HG03064 (cell line): Measurements from ENCODE around the gene IL4.

ENCODE experiments used
- ATAC-seq: cut with Tn5 transposase; IDR thresholded peaks from one replicate; pipeline ENCODE4 v1.9.1; 2021; ENCODE audit warnings: low read depth; ENCODE audit not compliant: unreplicated experiment

The IL4 gene

DNA sequence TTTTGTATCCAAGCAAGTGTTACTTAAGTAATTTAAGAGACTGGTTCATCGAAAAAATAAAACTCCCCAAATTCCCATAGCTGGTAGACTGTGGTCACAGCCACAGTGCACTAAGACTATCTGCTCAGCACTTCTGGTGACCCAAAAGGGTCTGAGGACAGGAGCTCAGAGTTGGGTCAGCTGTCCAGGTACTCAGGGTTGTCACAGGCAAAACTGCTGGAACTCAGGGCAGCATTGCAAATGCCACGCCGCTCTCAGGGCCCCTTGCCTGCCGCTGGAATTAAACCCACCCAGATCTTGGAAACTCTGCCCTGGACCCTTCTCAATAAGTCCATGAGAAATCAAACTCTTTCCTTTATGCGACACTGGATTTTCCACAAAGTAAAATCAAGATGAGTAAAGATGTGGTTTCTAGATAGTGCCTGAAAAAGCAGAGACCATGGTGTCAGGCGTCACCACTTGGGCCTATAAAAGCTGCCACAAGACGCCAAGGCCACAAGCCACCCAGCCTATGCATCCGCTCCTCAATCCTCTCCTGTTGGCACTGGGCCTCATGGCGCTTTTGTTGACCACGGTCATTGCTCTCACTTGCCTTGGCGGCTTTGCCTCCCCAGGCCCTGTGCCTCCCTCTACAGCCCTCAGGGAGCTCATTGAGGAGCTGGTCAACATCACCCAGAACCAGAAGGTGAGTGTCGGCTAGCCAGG lies 16.0 kb upstream of the IL4 start, which contains the start of gene IL13:
Gene IL13 (plus strand): TSS at position 498 of the 705 bp plus-strand sequence. CDS start 14 bp downstream, at position 512.
- ATAC-seq, result no peak

- no peak for ATAC-seq
Observed at GRCh38 chr5:132658381-132659302, 15.1 kb upstream of the IL4 start.

- no peak for ATAC-seq
Observed at GRCh38 chr5:132659598-132660493, 13.9 kb upstream of the IL4 start.

- no peak for ATAC-seq
Observed at GRCh38 chr5:132661231-132662003, 12.4 kb upstream of the IL4 start.

GRCh38 chr5:132662004-132662401 lies 11.8 kb upstream of the IL4 start:
- no peak for ATAC-seq

- ATAC-seq, result peak; percentile 47
Observed at GRCh38 chr5:132662925-132663770, 10.6 kb upstream of the IL4 start.

DNA sequence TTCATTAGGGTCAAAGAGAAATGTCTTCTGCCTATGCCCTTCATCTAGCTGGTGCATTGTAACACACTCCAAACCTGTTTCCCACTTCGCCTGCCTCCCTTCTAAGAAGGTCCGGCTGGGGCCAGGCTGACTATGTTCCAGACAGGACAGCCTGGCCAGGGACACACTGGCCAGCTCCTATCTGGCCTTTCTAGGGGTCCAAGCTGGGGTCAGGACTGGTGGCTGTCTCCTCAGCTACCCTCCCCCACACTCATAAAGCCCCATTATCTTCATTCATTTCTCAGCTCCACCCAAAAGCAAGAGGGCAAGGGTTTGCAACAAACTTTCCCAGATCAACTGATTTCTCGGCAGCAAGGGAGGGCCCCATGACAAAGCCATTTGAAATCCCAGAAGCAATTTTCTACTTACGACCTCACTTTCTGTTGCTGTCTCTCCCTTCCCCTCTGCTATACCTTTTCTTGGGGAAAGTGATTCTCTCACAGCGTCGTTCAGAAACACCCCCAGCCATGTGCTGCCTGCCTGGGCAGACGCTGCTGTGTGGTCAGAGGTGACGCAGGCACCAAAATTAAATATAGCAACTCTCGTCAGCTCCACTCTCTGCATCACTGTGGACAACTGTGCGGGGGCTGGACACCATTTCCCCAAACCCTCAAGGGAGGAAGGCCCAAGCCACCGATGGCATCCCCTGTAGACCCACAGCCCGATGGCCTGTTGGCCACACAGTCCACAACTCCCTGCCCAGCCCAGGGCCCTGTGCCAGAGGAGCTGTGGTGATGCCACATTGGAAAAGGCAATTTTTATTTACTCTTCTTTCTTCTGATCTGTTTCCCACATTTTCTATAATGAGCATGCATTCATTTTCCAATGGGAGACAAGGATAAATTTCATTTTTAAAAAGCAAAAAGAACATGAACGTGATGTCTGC lies 9.8 kb upstream of the IL4 start:
- peak; percentile 38 for ATAC-seq

- no peak for ATAC-seq
Observed at GRCh38 chr5:132664696-132665209, 9.0 kb upstream of the IL4 start.

- no peak for ATAC-seq
Observed at GRCh38 chr5:132665574-132666080, 8.2 kb upstream of the IL4 start.

DNA sequence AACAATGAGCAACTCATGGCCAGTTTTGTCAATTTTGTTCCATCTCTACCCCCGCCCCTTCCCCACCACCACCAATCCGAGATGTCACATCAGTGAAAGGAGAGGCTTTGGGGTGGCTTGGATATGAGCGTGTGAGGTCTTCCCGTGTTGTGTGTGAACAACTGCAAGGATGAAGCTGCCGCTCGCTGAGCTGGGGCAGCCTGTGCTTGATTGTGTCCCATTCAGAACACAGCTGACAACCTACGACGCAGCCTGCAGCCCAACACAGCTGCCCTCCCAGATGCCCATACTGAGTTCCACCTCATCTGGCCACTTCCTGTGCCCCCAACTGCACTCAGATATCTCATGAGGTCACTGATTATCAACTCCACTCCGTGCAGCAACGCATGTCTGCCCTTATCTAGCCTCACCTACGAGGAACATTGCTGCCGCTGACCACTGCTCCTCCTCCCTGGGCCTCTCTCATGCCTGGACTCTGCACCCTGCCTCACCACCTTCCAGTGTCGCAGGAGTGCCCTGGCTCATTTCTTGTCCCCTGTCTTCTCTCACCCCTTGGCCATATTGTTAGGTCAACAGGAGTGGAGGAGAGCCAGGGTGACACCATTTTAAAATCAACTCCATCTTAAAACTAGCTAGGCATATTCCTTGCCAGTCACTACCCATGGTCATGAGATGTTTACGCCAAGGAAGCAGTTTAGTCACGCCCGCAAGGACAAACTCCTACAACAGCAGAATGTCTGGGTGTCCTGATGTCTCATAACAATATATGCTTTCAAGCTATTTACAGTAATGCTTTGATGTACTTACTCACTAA lies 7.3 kb upstream of the IL4 start:
- no peak for ATAC-seq

- no peak for ATAC-seq
Observed at GRCh38 chr5:132667309-132667708, 6.5 kb upstream of the IL4 start.

GRCh38 chr5:132667761-132668705 lies 5.8 kb upstream of the IL4 start:
- no peak for ATAC-seq

GRCh38 chr5:132668706-132669454 lies 4.9 kb upstream of the IL4 start:
- no peak for ATAC-seq

- ATAC-seq, result no peak
Observed at GRCh38 chr5:132669455-132669820, 4.4 kb upstream of the IL4 start.
